CD8-positive, alpha-beta memory T cell (primary cell): ENCODE measurements around the gene MB. TPM values are rescaled to one million over a fixed set of nuclear protein-coding genes. Genes with fewer than 3 reads are reported as not detected.

ENCODE experiments used
- CTCF ChIA-PET: fragments of 350-600 bp; sonication (Branson Sonifier 250); formaldehyde crosslinking; loops from one replicate; lab custom pipeline; 2021; ENCODE audit warnings: antibody characterized with exemption; lab: Charles Lee
- POLR2A ChIA-PET: fragments of 350-600 bp; sonication (Branson Sonifier 250); formaldehyde crosslinking; loops from one replicate; lab custom pipeline; 2021; ENCODE audit warnings: antibody characterized with exemption; lab: Charles Lee
- DNase-seq, 5 donors: peaks; one replicate each; pipeline versions ENCODE4 v3.0.0 to v3.0.0-alpha.2; 2020 to 2022; ENCODE audit warnings: mixed read lengths in 1 of 5
- H3K27ac ChIP-seq: one replicate; pipeline ENCODE4 v1.7.0; 2013; ENCODE audit warnings: low read depth, mild to moderate bottlenecking, low read length, moderate library complexity
- H3K27me3 ChIP-seq: 2 replicates; pipeline ENCODE4 v1.7.0; 2013; ENCODE audit warnings: low read length, mild to moderate bottlenecking; ENCODE audit not compliant: insufficient read depth, poor library complexity, severe bottlenecking
- H3K36me3 ChIP-seq: 2 replicates; pipeline ENCODE4 v1.7.0; 2013; ENCODE audit warnings: mild to moderate bottlenecking, low read length, moderate library complexity; ENCODE audit not compliant: insufficient read depth
- H3K4me1 ChIP-seq: 2 replicates; pipeline ENCODE4 v1.7.0; 2013; ENCODE audit warnings: mild to moderate bottlenecking, low read length, moderate library complexity; ENCODE audit not compliant: insufficient read depth
- H3K4me3 ChIP-seq: 2 replicates; pipeline ENCODE4 v1.7.0; 2013; ENCODE audit warnings: mild to moderate bottlenecking, low read length
- H3K9me3 ChIP-seq: 2 replicates; pipeline ENCODE4 v1.7.0; 2013; ENCODE audit warnings: mild to moderate bottlenecking, low read length
- H3K27ac Mint-ChIP-seq, 8 donors: one replicate each; pipeline ENCODE4 v1.8.0; 2020 to 2021; ENCODE audit warnings: mixed read lengths in 8 of 8, mild to moderate bottlenecking in 6 of 8, inconsistent platforms in 3 of 8, moderate library complexity in 3 of 8
- H3K27me3 Mint-ChIP-seq, 2 donors: one replicate each; pipeline ENCODE4 v1.8.0; 2020 to 2021; ENCODE audit warnings: mixed read lengths in 2 of 2, mild to moderate bottlenecking in 1 of 2, moderate library complexity in 1 of 2
- H3K36me3 Mint-ChIP-seq, 3 donors: one replicate each; pipeline ENCODE4 v1.8.0; 2020 to 2021; ENCODE audit warnings: mixed read lengths in 3 of 3, inconsistent platforms in 1 of 3, mild to moderate bottlenecking in 1 of 3
- H3K4me1 Mint-ChIP-seq, 3 donors: one replicate each; pipeline ENCODE4 v1.8.0; 2020 to 2021; ENCODE audit warnings: mixed read lengths in 3 of 3, inconsistent platforms in 1 of 3, mild to moderate bottlenecking in 1 of 3
- H3K4me3 Mint-ChIP-seq, 7 donors: one replicate each; pipeline ENCODE4 v1.8.0; 2020 to 2021; ENCODE audit warnings: mixed read lengths in 7 of 7, mild to moderate bottlenecking in 6 of 7, moderate library complexity in 4 of 7, inconsistent platforms in 2 of 7
- H3K9me3 Mint-ChIP-seq, 5 donors: one replicate each; pipeline ENCODE4 v1.8.0; 2020 to 2022; ENCODE audit warnings: mixed read lengths in 5 of 5, mild to moderate bottlenecking in 3 of 5, moderate library complexity in 2 of 5, inconsistent platforms in 1 of 5
- polyA plus RNA-seq: library from polyadenylated mRNA; unstranded; fragments of 300-500 nt; fragmentation: Illumina TruSeq; gene quantifications from one replicate; pipeline ENCODE4 v1.2.3, GENCODE V29; 2021
- total RNA-seq, 2 experiments: library from RNA; stranded (reverse); gene quantifications; one replicate each; pipeline ENCODE4 v1.2.3, GENCODE V29; 2021

Gene MB
- total and polyA plus RNA-seq, 3 experiments from 2014 or later, result 2.5 to 2.7 TPM; not detected in 1

- POLR2A ChIA-PET, result no interaction called here
These were observed 34.8 kb downstream of the MB start for GRCh38 chr22:35582218-35582860.

GRCh38 chr22:35581023-35581413, 36.1 kb downstream of the MB start:
- H3K4me1 Mint-ChIP-seq, result no peaks in the 10 kb centered on the region
- no peak overlapping the region for H3K4me3 Mint-ChIP-seq
- H3K27me3 Mint-ChIP-seq, result peaks cover 0 to 4% of the 10 kb centered on the region in 2 donors
- H3K9me3 Mint-ChIP-seq, result no peaks in the 10 kb centered on the region
- DNase-seq, result no peak
- Histone ChIP-seq H3K36me3 (no peaks in the 10 kb centered on the region), H3K27me3 (no peaks in the 10 kb centered on the region), H3K4me3 (no peak overlapping the region), H3K9me3 (no peaks in the 10 kb centered on the region), H3K4me1 (no peaks in the 10 kb centered on the region), H3K27ac (no peak overlapping the region)
- ChIA-PET POLR2A (no interaction called here), CTCF (interaction anchor here (4.4 kb wide), 1 partner anchor 231 kb away, joined by 37 read pairs; no protein-coding TSS in a partner anchor)
- H3K27ac Mint-ChIP-seq, result no peak overlapping the region
- no peaks in the 10 kb centered on the region for H3K36me3 Mint-ChIP-seq

More at GRCh38 chr22:35582218-35582860, 34.8 kb downstream of the MB start:
- Histone ChIP-seq H3K4me3 (no peak overlapping the region), H3K27ac (no peak overlapping the region), H3K36me3 (no peaks in the 10 kb centered on the region), H3K9me3 (no peaks in the 10 kb centered on the region), H3K27me3 (no peaks in the 10 kb centered on the region), H3K4me1 (no peaks in the 10 kb centered on the region)
- DNase-seq, result no peak
- CTCF ChIA-PET, result interaction anchor here (1.2 to 4.4 kb wide), 8 partner anchors 8 to 232 kb away, joined by 3 to 37 read pairs (median 6); no protein-coding TSS in a partner anchor
- H3K4me1 Mint-ChIP-seq, result no peaks in the 10 kb centered on the region
- H3K4me3 Mint-ChIP-seq, result no peak overlapping the region
- peaks cover 0 to 5% of the 10 kb centered on the region in 2 donors for H3K27me3 Mint-ChIP-seq
- no peaks in the 10 kb centered on the region for H3K9me3 Mint-ChIP-seq
- no peak overlapping the region for H3K27ac Mint-ChIP-seq
- H3K36me3 Mint-ChIP-seq, result no peaks in the 10 kb centered on the region

GRCh38 chr22:35580351-35581022, 36.6 kb downstream of the MB start:
- no peaks in the 10 kb centered on the region for H3K27me3 ChIP-seq
- POLR2A ChIA-PET, result no interaction called here
- H3K36me3 Mint-ChIP-seq, result no peaks in the 10 kb centered on the region

GRCh38 chr22:35578836-35579575, 38.1 kb downstream of the MB start:
- POLR2A ChIA-PET, result no interaction called here
- no peak overlapping the region for H3K27ac Mint-ChIP-seq
- CTCF ChIA-PET, result no interaction called here

More at GRCh38 chr22:35580351-35581022, 36.6 kb downstream of the MB start:
- no peaks in the 10 kb centered on the region for H3K4me1 ChIP-seq
- no peak overlapping the region for H3K4me3 ChIP-seq
- no peak overlapping the region for H3K27ac ChIP-seq
- Mint-ChIP-seq H3K27ac (no peak overlapping the region), H3K4me3 (no peak overlapping the region), H3K4me1 (no peaks in the 10 kb centered on the region), H3K27me3 (peaks cover 0 to 4% of the 10 kb centered on the region in 2 donors), H3K9me3 (no peaks in the 10 kb centered on the region)
- no peaks in the 10 kb centered on the region for H3K36me3 ChIP-seq
- no peak for DNase-seq
- CTCF ChIA-PET, result interaction anchor here (0.7 kb wide), 1 partner anchor 170 kb away, joined by 4 read pairs; no protein-coding TSS in a partner anchor
- H3K9me3 ChIP-seq, result no peaks in the 10 kb centered on the region

GRCh38 chr22:35577799-35578659, 39.1 kb downstream of the MB start:
- Histone ChIP-seq H3K27me3 (no peaks in the 10 kb centered on the region), H3K36me3 (no peaks in the 10 kb centered on the region), H3K4me1 (no peaks in the 10 kb centered on the region), H3K9me3 (no peaks in the 10 kb centered on the region), H3K4me3 (no peak overlapping the region), H3K27ac (no peak overlapping the region)
- Mint-ChIP-seq H3K27ac (no peak overlapping the region), H3K9me3 (no peaks in the 10 kb centered on the region), H3K4me3 (no peak overlapping the region), H3K4me1 (no peaks in the 10 kb centered on the region), H3K27me3 (peaks cover 0 to 9% of the 10 kb centered on the region in 2 donors), H3K36me3 (no peaks in the 10 kb centered on the region)
- DNase-seq, result no peak
- POLR2A ChIA-PET, result no interaction called here
- CTCF ChIA-PET, result no interaction called here

More at GRCh38 chr22:35578836-35579575, 38.1 kb downstream of the MB start:
- Histone ChIP-seq H3K27ac (no peak overlapping the region), H3K27me3 (no peaks in the 10 kb centered on the region), H3K4me1 (no peaks in the 10 kb centered on the region), H3K4me3 (no peak overlapping the region), H3K36me3 (no peaks in the 10 kb centered on the region), H3K9me3 (no peaks in the 10 kb centered on the region)
- H3K9me3 Mint-ChIP-seq, result no peaks in the 10 kb centered on the region
- no peak for DNase-seq
- peaks cover 4 to 5% of the 10 kb centered on the region in 2 donors for H3K27me3 Mint-ChIP-seq
- H3K4me1 Mint-ChIP-seq, result no peaks in the 10 kb centered on the region
- H3K4me3 Mint-ChIP-seq, result no peak overlapping the region
- H3K36me3 Mint-ChIP-seq, result no peaks in the 10 kb centered on the region

GRCh38 chr22:35576671-35577070, 40.5 kb downstream of the MB start:
- DNase-seq, result no peak
- no peaks in the 10 kb centered on the region for H3K36me3 ChIP-seq
- Mint-ChIP-seq H3K4me3 (no peak overlapping the region), H3K27me3 (peaks cover 0 to 9% of the 10 kb centered on the region in 2 donors), H3K27ac (no peak overlapping the region), H3K9me3 (no peaks in the 10 kb centered on the region), H3K36me3 (no peaks in the 10 kb centered on the region), H3K4me1 (no peaks in the 10 kb centered on the region)
- POLR2A ChIA-PET, result no interaction called here
- no peaks in the 10 kb centered on the region for H3K4me1 ChIP-seq
- H3K27ac ChIP-seq, result no peak overlapping the region
- no peak overlapping the region for H3K4me3 ChIP-seq
- no peaks in the 10 kb centered on the region for H3K27me3 ChIP-seq
- CTCF ChIA-PET, result interaction anchor here (0.6 to 1.6 kb wide), 3 partner anchors 11 to 226 kb away, joined by 3 read pairs; no protein-coding TSS in a partner anchor
- H3K9me3 ChIP-seq, result no peaks in the 10 kb centered on the region

- no peak for DNase-seq
- Mint-ChIP-seq H3K36me3 (no peaks in the 10 kb centered on the region), H3K4me1 (no peaks in the 10 kb centered on the region), H3K9me3 (no peaks in the 10 kb centered on the region), H3K27me3 (peaks cover 3 to 13% of the 10 kb centered on the region in 2 donors), H3K27ac (no peak overlapping the region), H3K4me3 (no peak overlapping the region)
- H3K4me3 ChIP-seq, result no peak overlapping the region
- POLR2A ChIA-PET, result no interaction called here
- no peaks in the 10 kb centered on the region for H3K36me3 ChIP-seq
- no peak overlapping the region for H3K27ac ChIP-seq
- H3K4me1 ChIP-seq, result no peaks in the 10 kb centered on the region
- H3K9me3 ChIP-seq, result no peaks in the 10 kb centered on the region
- H3K27me3 ChIP-seq, result no peaks in the 10 kb centered on the region
- CTCF ChIA-PET, result interaction anchor here (1.4 kb wide), 2 partner anchors 8 to 224 kb away, joined by 3 to 4 read pairs; no protein-coding TSS in a partner anchor
These were observed 41.9 kb downstream of the MB start for GRCh38 chr22:35575116-35575748.
